H1 (cell line): ENCODE results near the gene VSIG10. TPM values are rescaled to one million over a fixed set of nuclear protein-coding genes. Genes with fewer than 3 reads are reported as not detected.

Experiments
- ASH2L ChIP-seq: fragments of 200-600, 300-600 bp; sonication (generic); IDR thresholded peaks from one replicate; pipeline ENCODE4 v1.7.1; 2017; ENCODE audit warnings: low read length
- CBX5 ChIP-seq: fragments of 300-800, 300-1000 bp; sonication (generic); IDR thresholded peaks from 2 replicates; pipeline ENCODE4 v1.7.1; 2016; ENCODE audit warnings: antibody characterized with exemption, low read length, low read depth
- CBX8 ChIP-seq: fragments of 300-800, 300-1000 bp; sonication (generic); IDR thresholded peaks from 2 replicates; pipeline ENCODE4 v1.7.1; 2016; ENCODE audit warnings: low read depth, low read length, borderline replicate concordance
- CHD1 ChIP-seq: IDR thresholded peaks from 2 replicates; pipeline ENCODE4 v1.6.1; 2012; ENCODE audit warnings: low read depth, low read length, improper control_type of control experiment
- CHD7 ChIP-seq: fragments of 300-600 bp; sonication (generic); IDR thresholded peaks from 2 replicates; pipeline ENCODE4 v1.7.1; 2012; ENCODE audit warnings: low read length, moderate library complexity, mild to moderate bottlenecking, inconsistent platforms; ENCODE audit not compliant: insufficient replicate concordance
- POLR2A ChIP-seq, 2 experiments: IDR thresholded peaks; 1 replicate in 1 of 2; 2 replicates in 1 of 2; pipeline ENCODE4 v1.6.1; 2011; ENCODE audit warnings: low read depth in 2 of 2, low read length in 2 of 2, mild to moderate bottlenecking in 2 of 2; ENCODE audit errors: control extremely low read depth in 1 of 2
- RAD21 ChIP-seq, 2 experiments: IDR thresholded peaks in 1 of 2; conservative IDR thresholded peaks in 1 of 2; 2 replicates each; pipeline ENCODE4 v1.6.1; 2011; ENCODE audit warnings: low read depth in 2 of 2, low read length in 2 of 2, improper control_type of control experiment in 1 of 2, inconsistent platforms in 1 of 2, mild to moderate bottlenecking in 1 of 2, moderate library complexity in 1 of 2
- TCF12 ChIP-seq: IDR thresholded peaks from 2 replicates; pipeline ENCODE4 v1.6.1; 2011; ENCODE audit warnings: low read depth, mild to moderate bottlenecking, low read length
- polyA plus RNA-seq, 7 experiments: library from polyadenylated mRNA; depleted of rRNA in 3 of 7; stranded (reverse) in 5 of 7; unstranded in 2 of 7; fragments of >200 nt in 5 of 7; fragments of 200-250 nt in 2 of 7; gene quantifications; 1 replicate in 5 of 7; 2 replicates in 1 of 7; 4 replicates in 1 of 7; pipeline versions ENCODE4 v1.2.1 to v1.2.3, GENCODE V29; 2011 to 2013; ENCODE audit warnings: missing spikeins in 2 of 7, mixed read lengths in 2 of 7
- total RNA-seq: library from RNA; stranded (reverse); fragmentation: NEBNext Ultra II Directional; extraction: Animal tissue kit (Norgen Biotek cat#: 25700); gene quantifications from 2 replicates; pipeline ENCODE4 v1.2.1, GENCODE V29; 2021
- TF ChIP-seq, protein P1 (sequence below): IDR thresholded peaks from 2 replicates; pipeline ENCODE4 v1.6.1; 2011; ENCODE audit warnings: low read length, improper control_type of control experiment

The VSIG10 gene
- total and polyA plus RNA-seq, 2 of the 8 experiments (the other 6 are each of a cell fraction or from before 2014, with no cell fraction given): 34.4 to 93.6 TPM

GRCh38 chr12:118120579-118121363 lies 17.0 kb upstream of the VSIG10 start (continued):
- no peak; the same call in 1 of the 2 replicates for TF ChIP-seq TCF12
- no peak for TF ChIP-seq CBX8
- peak; percentile 58 for TF ChIP-seq ASH2L
- TF ChIP-seq CHD7: peak; percentile 85
- no peak for TF ChIP-seq CHD1
- 0 out of 3 replicates have a peak, but pooled peaks of 1 of the 2 experiments have one; percentile 14 for TF ChIP-seq POLR2A (IDR thresholded peaks at IDR 0.05; ENCODE audit: control extremely low read depth in 1 of 2, low read depth in 2 of 2, low read length in 2 of 2)
- no peak for TF ChIP-seq CBX5
- TF ChIP-seq, protein P1, sequence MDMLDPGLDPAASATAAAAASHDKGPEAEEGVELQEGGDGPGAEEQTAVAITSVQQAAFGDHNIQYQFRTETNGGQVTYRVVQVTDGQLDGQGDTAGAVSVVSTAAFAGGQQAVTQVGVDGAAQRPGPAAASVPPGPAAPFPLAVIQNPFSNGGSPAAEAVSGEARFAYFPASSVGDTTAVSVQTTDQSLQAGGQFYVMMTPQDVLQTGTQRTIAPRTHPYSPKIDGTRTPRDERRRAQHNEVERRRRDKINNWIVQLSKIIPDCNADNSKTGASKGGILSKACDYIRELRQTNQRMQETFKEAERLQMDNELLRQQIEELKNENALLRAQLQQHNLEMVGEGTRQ: no peak
- peak; percentile 60 to 62 for TF ChIP-seq RAD21 (IDR thresholded peaks at IDR 0.05 in 1 of 2, conservative IDR thresholded peaks at IDR 0.05 in 1 of 2; ENCODE audit: low read depth in 2 of 2, low read length in 2 of 2)
